GM18858 (cell line): ENCODE results near the gene CTCFL.

Experiments
- ATAC-seq: cut with Tn5 transposase; IDR thresholded peaks from one replicate; pipeline ENCODE4 v1.9.1; 2021; ENCODE audit not compliant: unreplicated experiment

The CTCFL gene, protein sequence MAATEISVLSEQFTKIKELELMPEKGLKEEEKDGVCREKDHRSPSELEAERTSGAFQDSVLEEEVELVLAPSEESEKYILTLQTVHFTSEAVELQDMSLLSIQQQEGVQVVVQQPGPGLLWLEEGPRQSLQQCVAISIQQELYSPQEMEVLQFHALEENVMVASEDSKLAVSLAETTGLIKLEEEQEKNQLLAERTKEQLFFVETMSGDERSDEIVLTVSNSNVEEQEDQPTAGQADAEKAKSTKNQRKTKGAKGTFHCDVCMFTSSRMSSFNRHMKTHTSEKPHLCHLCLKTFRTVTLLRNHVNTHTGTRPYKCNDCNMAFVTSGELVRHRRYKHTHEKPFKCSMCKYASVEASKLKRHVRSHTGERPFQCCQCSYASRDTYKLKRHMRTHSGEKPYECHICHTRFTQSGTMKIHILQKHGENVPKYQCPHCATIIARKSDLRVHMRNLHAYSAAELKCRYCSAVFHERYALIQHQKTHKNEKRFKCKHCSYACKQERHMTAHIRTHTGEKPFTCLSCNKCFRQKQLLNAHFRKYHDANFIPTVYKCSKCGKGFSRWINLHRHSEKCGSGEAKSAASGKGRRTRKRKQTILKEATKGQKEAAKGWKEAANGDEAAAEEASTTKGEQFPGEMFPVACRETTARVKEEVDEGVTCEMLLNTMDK

DNA sequence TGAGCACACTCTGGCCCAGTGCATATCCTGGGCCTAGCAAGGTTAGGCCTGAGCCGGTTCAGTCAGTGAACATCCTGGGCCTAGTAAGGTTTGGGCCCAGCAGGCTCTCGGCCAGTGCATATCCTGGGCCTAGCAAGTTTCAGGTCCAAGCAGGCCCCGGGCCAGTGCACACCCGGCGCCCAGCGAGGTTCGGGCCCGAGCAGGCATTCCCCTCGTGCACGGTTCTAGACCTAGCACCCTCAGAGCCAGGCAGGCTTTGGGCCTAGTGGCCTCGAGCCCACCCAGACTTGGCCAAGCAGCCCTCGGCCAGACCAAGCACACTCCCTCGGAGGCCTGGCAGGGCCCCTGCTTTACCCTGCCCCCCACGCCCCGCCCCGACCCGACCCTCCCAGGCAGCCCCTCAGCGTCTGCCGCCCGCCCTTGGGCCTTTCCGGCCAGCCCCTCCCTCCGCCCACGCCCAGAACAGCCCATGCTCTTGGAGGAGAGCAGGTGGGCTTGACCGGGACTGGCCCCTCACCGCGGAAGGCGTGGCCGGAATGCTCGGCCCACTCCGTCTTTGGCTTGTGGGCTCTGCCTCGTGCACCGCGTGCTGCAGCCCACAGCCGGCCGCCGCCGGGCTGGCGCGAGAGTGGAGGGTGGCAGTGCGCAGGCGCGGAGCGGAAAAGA, at the start of gene CTCFL:
Gene CTCFL (minus strand): TSS at position 630 of the 666 bp plus-strand sequence. CDS start 935 bp downstream, outside the sequence.
- no peak for ATAC-seq

DNA sequence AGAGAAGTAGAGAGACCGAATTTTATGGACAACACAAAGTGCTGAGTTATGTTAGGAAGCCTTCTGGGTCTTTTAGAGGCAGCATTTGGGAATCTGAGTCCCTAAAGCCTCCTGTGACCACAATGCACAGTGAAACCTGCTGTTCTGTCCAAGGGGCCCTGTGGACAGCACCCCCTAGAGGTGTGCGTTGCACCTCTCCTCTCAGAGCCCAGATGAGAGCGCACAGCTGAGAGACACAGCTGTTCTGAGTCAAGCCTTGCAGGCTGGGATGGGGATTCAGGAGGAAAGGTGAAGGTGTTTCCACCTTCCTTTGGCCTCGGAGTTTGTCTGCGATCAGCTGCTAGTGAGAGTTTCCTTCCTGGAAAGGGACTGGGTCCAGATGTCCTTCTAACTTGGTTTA, 49.0 kb upstream of the CTCFL start:
- no peak for ATAC-seq

DNA sequence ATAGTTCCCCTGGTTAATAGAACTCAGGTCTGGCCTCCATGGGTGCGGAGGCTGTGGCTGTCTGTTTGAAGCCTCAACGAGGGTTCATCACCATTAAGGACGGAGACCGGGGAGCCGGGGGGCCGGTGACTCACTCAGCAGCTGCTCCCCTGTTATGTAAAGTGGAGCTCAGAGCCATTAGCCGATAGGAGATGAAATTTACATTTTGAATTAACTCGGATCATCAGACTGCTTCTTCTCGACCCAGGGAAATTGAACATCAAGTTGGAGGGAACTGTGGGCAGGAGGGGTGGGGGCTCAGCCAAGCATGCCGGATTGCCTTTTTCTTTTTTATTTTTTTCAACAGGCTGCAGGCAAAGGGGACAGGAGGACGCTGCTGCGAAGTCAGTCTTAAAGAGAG, 48.3 kb upstream of the CTCFL start:
- ATAC-seq = no peak

DNA sequence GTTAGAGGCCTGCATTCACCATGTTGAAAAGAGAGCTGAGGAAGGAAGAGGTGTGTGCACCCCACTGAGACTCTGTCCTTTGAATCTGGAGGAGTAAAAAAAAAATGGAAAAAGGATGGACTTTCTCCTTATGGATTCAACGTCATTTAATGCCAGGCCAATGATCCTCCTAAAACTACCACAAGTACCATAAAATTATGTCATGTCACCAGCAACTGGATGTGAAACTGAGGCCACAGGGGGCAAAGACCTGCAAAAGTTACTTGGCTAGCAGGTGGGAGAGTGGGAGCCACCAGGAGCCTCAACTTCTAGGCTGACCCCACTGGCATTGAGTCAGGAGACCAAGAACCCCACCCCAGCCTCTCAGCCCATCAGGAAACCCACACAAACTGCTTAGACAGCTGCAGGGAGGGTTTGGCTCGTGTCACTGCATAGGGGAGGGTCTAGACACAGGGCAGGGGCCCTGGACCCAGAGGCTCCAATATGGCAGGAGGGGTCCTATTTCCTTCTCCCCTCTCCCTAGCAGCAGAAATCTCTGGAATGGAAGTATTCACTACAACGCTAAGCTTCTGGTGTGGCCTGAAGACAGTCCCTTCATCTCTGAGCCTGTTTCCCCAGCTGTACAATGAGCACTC, 47.0 kb upstream of the CTCFL start:
- no peak for ATAC-seq

DNA sequence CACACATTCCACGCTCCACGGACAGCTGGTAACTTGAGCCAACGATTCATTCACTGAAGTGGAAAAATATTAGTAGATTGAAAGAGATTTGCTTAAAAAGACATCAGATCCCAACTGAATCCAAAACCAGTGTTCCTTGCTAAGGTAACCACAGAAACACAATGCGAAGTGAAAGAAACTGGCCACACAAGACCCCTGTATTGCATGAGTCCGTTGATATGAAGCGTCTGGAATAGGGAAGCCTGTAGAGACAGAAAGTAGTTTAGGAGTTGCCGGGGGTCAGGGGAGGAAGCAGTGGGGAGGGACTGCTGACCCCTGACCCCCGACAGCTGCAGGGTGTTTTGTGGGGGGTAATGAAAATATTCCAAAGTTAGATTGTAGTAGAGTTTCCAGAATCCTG, 46.0 kb upstream of the CTCFL start:
- ATAC-seq = no peak

DNA sequence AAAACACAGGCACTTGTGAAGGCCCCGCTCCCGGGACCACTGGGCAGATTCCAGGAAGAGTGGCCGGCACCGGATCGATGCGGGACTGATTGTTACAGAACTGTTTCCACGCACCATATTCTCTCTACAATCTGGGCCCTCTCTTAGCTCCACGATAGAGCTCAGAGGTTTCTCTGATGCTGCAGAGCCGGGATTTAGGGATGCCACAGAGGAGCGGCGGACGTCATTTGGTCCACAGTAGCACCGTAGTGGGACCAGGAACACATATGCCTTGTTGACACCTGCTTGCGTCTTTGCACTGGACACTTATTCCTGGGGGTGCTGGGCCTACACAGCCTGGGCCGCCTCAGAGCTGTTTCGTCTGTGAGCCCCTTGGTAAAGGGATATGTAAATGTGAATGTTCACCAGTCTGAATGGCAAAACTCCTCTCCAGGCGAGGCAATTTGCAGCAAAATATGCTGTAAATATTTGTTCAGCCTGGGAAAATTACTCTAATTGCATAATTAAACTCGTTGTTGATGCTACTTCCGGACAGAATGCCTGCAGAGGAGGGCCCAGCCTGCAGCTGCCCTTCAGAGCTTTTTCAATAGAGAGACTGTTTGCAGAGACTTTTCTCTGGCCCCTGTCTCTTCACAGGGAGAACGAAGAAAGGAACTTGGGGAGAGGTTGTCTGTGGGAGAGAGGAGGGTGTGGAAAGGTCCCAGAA, 45.4 kb upstream of the CTCFL start:
- no peak for ATAC-seq

DNA sequence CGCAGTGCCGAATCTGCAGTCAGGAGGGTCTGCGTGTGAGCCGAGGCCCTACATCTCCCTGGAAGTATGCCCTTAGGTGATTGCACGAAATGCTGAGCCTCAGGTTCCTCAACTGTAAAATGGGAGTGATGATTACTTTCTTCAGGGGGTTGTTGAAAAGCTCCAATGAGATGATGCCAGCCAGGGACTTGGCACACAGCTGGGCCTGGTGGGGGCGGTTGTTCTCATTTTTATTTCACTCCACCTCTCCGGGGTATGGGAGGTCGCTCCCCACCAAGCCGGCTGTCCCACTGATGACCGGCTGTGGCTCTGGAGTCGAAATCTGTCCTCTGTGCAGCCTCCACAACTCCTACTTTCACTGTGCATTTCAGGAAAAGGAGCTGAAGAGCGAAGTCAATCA, 44.0 kb upstream of the CTCFL start:
- no peak for ATAC-seq

DNA sequence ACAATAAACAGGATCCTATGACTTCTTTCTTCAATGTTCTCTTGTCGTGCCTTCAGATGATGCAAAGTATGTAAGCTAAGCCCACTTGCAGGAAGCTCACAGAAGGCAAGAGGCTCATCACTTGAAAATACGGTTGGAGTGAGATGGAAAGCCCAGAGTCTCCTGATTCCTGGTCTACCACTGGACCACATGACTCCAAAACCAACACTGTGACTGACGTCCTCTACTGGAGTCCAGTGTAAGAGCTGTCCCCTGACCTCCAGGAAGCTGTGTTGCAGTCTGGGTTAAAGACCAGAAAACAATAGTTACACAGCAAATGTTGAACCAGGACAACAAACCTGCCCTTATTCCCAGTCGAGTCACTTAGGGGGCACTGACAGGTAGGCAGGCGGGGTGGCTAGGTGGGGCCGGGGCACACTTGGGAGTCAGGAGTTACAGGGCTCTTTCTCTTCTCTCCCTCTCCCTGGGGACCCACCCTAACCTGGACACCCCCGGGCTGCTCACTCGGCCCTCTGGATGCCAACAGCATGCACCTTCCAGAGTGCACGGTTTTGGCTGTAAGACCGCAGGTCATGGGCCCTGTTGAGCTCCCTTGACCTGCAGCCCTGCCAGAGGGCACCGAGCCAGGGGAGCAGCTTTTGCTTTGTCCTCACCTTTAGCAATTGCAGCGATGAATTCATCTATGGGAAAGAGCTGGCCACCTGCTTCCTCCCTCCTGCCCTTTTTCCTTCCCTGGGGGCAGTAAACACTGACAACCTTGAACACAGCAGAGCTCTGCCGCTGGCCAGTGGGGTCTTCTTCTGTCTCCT, 43.4 kb upstream of the CTCFL start:
- ATAC-seq = no peak

DNA sequence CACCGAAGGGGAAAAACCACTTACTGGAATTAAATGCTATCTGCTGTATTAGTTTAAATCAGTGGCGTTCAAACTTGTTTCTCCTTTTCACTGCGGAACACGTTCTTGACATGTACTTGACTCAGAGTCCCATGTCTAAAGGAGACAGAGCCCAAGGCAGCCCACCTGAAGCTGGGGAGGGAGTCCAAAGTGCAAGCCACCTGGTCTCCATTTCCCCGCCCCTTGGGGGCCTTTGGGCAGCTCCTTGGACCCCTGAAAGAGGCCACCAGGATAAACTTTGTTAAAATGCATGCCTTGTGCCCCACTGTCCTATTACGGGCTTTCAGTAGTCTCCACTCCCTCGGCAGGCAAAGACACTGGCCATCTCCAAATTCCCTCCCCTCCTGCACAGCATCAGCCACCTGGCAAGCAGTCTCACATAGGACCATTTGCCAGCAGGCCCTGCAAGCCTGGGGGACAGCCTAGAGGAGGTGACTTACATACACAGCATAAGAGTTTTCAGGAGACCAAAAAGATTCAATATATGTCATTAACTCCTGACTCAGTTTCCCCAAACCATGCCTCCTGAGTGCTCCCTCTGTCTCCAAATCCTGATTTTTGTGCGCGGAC, 42.6 kb upstream of the CTCFL start:
- ATAC-seq = no peak

DNA sequence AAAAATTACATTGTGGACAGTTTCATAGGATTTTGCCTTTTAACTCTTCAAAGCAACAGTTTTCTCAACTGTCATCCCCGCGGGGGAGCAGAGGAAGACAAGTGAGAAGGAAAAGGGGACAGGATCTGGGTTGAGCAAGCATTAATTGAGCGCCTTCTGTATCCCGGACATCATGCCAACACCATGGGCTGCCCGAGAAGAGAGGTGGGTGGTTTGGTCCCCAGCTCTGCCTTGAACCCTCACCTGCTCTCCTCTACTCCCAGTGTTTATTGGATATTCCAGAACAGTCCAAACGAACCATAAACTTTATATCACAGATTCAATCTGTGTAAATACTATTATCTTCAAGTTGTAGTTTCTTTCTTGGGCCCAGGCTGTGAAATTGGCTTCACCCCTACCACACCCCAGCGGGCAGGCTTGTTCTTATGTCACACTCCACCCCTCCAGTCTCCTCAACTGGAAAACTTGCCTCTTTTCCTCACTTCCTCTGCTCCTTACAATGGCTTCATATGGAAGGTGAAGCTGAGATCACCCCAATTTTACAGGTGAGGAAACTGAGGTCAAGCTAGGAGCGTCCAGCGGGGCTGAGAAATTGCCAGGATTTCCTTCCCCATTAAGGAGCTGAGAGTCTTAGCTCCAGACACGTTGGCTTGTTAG, 42.0 kb upstream of the CTCFL start:
- no peak for ATAC-seq

DNA sequence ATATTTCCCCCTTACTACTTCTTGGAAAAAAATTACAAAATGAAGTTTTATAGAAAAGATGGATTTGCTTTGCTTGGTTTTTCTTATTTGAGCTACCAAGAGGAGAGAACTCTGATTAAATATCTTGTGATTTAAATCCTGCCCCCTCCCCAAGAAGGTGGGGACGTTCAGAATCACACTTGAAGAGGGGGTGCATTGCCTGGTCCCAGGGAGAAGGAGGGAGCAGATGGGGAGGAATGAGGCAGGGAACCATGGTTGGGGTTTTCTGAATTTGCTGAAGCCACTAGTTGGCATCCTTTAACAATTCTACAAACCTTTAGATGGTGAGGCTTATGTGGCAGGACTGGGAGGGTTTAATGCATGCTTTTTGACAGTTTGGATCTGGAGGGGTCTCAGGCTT, 41.5 kb upstream of the CTCFL start:
- ATAC-seq = no peak

DNA sequence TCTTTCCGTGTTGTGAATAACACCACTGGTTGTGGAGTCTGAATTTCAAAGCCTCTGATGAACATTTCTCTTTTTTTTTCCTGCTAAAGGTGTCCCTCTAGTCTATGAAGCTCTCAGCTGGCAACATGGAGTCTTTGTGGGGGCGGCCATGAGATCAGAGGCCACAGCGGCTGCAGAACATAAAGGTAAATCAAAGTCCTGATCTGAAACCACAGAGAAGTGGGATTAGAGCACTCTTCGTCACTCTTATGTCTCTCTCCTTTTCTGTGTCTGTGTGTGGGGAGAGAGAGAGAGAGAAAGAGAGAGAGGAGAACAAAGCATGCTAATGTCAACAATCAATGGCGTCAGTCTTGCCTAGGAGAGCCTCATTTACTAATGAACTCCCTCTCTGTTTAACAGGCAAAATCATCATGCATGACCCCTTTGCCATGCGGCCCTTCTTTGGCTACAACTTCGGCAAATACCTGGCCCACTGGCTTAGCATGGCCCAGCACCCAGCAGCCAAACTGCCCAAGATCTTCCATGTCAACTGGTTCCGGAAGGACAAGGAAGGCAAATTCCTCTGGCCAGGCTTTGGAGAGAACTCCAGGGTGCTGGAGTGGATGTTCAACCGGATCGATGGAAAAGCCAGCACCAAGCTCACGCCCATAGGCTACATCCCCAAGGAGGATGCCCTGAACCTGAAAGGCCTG, 40.2 kb upstream of the CTCFL start:
- ATAC-seq = no peak

DNA sequence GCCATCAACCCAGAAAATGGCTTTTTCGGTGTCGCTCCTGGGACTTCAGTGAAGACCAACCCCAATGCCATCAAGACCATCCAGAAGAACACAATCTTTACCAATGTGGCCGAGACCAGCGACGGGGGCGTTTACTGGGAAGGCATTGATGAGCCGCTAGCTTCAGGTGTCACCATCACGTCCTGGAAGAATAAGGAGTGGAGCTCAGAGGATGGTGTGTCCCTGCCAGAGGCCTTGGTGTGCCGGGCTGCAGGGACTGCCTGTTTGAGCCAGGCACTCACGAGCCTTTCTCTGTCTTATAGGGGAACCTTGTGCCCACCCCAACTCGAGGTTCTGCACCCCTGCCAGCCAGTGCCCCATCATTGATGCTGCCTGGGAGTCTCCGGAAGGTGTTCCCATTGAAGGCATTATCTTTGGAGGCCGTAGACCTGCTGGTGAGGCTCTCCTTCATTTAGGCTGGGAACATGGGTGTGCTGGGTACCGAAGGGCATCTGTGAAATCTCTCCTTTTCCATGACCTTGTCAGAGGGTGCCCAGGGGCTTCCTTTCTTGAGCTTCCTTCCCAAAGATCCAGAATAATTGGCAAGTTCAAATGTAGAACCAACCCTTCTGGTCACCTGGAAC, 39.4 kb upstream of the CTCFL start:
- ATAC-seq = no peak

DNA sequence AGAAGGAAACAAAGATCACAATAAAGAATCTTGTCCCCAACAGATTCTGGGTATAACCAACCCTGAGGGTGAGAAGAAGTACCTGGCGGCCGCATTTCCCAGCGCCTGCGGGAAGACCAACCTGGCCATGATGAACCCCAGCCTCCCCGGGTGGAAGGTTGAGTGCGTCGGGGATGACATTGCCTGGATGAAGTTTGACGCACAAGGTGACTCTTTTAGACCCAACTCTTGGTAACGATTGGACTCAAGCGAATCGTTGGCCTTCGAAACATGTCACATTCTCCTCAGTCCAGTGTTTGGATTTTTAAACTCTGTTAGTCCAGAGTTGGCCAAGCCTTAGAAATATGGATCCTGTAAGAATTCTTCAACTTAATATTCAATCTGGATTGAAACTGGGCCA, 38.6 kb upstream of the CTCFL start:
- no peak for ATAC-seq

DNA sequence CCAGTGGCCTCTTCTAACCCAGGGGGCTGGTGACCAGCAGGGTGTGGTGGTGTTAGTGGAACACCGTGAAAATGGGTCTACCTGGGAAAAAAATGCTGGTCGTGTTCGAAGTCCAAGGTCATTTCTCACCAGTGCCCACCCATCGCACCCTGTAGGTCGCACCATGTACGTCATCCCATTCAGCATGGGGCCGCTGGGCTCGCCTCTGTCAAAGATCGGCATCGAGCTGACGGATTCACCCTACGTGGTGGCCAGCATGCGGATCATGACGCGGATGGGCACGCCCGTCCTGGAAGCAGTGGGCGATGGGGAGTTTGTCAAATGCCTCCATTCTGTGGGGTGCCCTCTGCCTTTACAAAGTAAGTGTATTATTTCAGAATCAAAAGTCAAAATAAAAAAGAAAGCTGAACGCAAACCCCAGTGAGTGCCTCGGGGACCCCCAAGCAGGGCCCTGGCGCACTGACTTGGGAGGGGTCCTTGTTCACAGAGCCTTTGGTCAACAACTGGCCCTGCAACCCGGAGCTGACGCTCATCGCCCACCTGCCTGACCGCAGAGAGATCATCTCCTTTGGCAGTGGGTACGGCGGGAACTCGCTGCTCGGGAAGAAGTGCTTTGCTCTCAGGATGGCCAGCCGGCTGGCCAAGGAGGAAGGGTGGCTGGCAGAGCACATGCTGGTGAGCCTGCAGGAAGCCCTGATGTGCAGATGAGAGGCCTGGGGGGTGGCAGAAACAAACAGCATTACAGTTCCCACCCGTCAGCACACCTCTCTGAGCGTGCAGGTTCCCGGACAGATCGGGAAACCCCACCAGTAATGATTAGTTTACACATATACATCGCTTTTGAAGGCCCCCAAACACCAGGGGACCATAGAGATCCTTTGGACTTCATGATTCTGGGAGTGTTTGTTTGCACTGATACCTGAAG, 37.9 kb upstream of the CTCFL start:
- no peak for ATAC-seq

DNA sequence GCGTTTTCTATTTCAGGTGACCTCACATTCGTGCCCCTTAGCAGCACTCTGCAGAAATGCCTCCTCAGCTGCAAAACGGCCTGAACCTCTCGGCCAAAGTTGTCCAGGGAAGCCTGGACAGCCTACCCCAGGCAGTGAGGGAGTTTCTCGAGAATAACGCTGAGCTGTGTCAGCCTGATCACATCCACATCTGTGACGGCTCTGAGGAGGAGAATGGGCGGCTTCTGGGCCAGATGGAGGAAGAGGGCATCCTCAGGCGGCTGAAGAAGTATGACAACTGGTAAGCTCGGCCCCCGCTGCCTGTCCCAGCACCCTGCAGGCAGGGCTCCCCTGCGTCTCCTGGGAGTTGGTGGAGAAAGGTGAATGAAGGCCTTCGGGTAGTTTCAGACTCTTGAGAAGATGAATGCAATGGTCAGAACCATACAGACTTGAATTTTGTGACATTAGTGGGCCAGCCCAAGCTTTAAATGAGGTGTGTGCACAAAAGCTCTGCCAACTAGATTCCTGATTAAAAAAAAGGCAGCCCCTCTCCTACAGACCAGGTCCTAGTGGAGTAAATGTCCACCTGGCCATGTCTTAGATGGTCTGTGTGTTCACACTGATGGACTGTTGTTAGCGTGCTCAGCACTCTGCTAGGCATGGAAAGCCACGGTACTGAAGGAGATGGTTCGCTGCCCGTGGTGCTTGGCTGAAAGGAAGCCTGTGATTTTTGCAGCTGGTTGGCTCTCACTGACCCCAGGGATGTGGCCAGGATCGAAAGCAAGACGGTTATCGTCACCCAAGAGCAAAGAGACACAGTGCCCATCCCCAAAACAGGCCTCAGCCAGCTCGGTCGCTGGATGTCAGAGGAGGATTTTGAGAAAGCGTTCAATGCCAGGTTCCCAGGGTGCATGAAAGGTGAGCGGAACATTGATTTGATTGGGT, 36.7 kb upstream of the CTCFL start:
- ATAC-seq = no peak
